Vagina (tissue), 2 donors: ENCODE data around the gene PPP1CA. TPM values are rescaled to one million over a fixed set of nuclear protein-coding genes. Genes with fewer than 3 reads are reported as not detected.

Source experiments
- DNase-seq, 2 donors: peaks; one replicate each; pipeline ENCODE4 v3.0.0-alpha.2; 2017; ENCODE audit errors: extremely low spot score in 2 of 2
- H3K27ac ChIP-seq: fragments of 200-600 bp; sonication (generic); one replicate; pipeline ENCODE4 v1.5.1; 2019
- H3K27me3 ChIP-seq: fragments of 200-600 bp; sonication (generic); one replicate; pipeline ENCODE4 v1.5.1; 2019
- H3K36me3 ChIP-seq, 2 donors: fragments of 200-600 bp; sonication (generic); one replicate each; pipeline ENCODE4 v1.5.1; 2017 to 2019
- H3K4me1 ChIP-seq: fragments of 200-600 bp; sonication (generic); one replicate; pipeline ENCODE4 v1.5.1; 2019
- H3K4me3 ChIP-seq, 2 donors: fragments of 200-600 bp; sonication (generic); 1 replicate in 1 of 2; 2 replicates in 1 of 2; pipeline ENCODE4 v1.5.1; 2016 to 2019
- H3K9me3 ChIP-seq: fragments of 200-600 bp; sonication (generic); one replicate; pipeline ENCODE4 v1.5.1; 2019
- CTCF ChIP-seq, 3 experiments: fragments of 450-650 bp in 2 of 3; fragments of 200-600 bp in 1 of 3; sonication (generic) in 1 of 3; IDR thresholded peaks; one replicate each; pipeline ENCODE4 v1.5.1; 2017 to 2019; ENCODE audit warnings: antibody characterized with exemption in 3 of 3, mild to moderate bottlenecking in 2 of 3, moderate library complexity in 2 of 3
- POLR2A ChIP-seq, 2 donors: fragments of 450-650 bp; IDR thresholded peaks; one replicate each; pipeline ENCODE4 v1.6.1; 2017; ENCODE audit warnings: antibody characterized with exemption in 2 of 2, mild to moderate bottlenecking in 2 of 2, moderate library complexity in 2 of 2
- POLR2AphosphoS5 ChIP-seq, 2 donors: sonication (generic); formaldehyde crosslinking; IDR thresholded peaks; one replicate each; pipeline ENCODE4 v1.9.0; 2017; ENCODE audit warnings: antibody characterized with exemption in 2 of 2, mild to moderate bottlenecking in 2 of 2, low read depth in 1 of 2; ENCODE audit not compliant: insufficient read depth in 1 of 2
- intact Hi-C: fragments of 100-400 bp; cut with DNase I; formaldehyde crosslinking; loops from one replicate; pipeline ENCODE4 v1.15.1; 2023
- total RNA-seq: library from RNA; depleted of rRNA; stranded (reverse); fragments of >200 nt; gene quantifications from one replicate; pipeline ENCODE4 v1.2.3, GENCODE V29; 2016

PPP1CA gene
- total RNA-seq, 1 donor from 2014 or later: 102 TPM

GRCh38 chr11:67396259-67396581 lies 5.4 kb downstream of the PPP1CA start:
- H3K36me3 ChIP-seq: peaks cover 0 to 28% of the 10 kb centered on the region in 2 donors

GRCh38 chr11:67395555-67396258 lies 6.0 kb downstream of the PPP1CA start:
- peaks cover 0 to 28% of the 10 kb centered on the region in 2 donors for H3K36me3 ChIP-seq
- intact Hi-C loops: no loop called here
- no peak overlapping the region for H3K27ac ChIP-seq
- peaks cover 51% of the 10 kb centered on the region for H3K4me1 ChIP-seq
- no peak for DNase-seq
- TF ChIP-seq CTCF (IDR thresholded peaks at IDR 0.05) (no peak), POLR2AphosphoS5 (IDR thresholded peaks at IDR 0.05; ENCODE audit: insufficient read depth in 1 of 2, low read depth in 1 of 2) (no peak), POLR2A (IDR thresholded peaks at IDR 0.05) (no peak)
- H3K9me3 ChIP-seq: no peaks in the 10 kb centered on the region
- no peak overlapping the region for H3K4me3 ChIP-seq
- no peaks in the 10 kb centered on the region for H3K27me3 ChIP-seq

More at GRCh38 chr11:67396259-67396581, 5.4 kb downstream of the PPP1CA start:
- no peaks in the 10 kb centered on the region for H3K27me3 ChIP-seq
- H3K9me3 ChIP-seq: no peaks in the 10 kb centered on the region
- no peak overlapping the region for H3K4me3 ChIP-seq
- intact Hi-C loops: no loop called here
- no peak overlapping the region for H3K27ac ChIP-seq
- H3K4me1 ChIP-seq: peaks cover 51% of the 10 kb centered on the region
- DNase-seq: no peak
- TF ChIP-seq CTCF (IDR thresholded peaks at IDR 0.05) (no peak), POLR2AphosphoS5 (IDR thresholded peaks at IDR 0.05; ENCODE audit: insufficient read depth in 1 of 2, low read depth in 1 of 2) (no peak), POLR2A (IDR thresholded peaks at IDR 0.05) (no peak)

GRCh38 chr11:67393990-67394389 lies 7.7 kb downstream of the PPP1CA start:
- Histone ChIP-seq H3K4me3 (no peak overlapping the region), H3K27me3 (no peaks in the 10 kb centered on the region), H3K36me3 (peaks cover 0 to 20% of the 10 kb centered on the region in 2 donors), H3K9me3 (no peaks in the 10 kb centered on the region), H3K4me1 (peaks cover 36% of the 10 kb centered on the region), H3K27ac (no peak overlapping the region)
- TF ChIP-seq CTCF (IDR thresholded peaks at IDR 0.05): no peak
- TF ChIP-seq POLR2A (IDR thresholded peaks at IDR 0.05): no peak
- no peak for TF ChIP-seq POLR2AphosphoS5 (IDR thresholded peaks at IDR 0.05; ENCODE audit: insufficient read depth in 1 of 2, low read depth in 1 of 2)
- DNase-seq: no peak
- intact Hi-C loops: no loop called here

- peaks cover 0 to 16% of the 10 kb centered on the region in 2 donors for H3K36me3 ChIP-seq
- no peaks in the 10 kb centered on the region for H3K27me3 ChIP-seq
- H3K4me3 ChIP-seq: no peak overlapping the region
- intact Hi-C loops: no loop called here
- no peak for DNase-seq
- H3K4me1 ChIP-seq: peaks cover 34% of the 10 kb centered on the region
- TF ChIP-seq POLR2A (IDR thresholded peaks at IDR 0.05) (no peak), CTCF (IDR thresholded peaks at IDR 0.05) (no peak), POLR2AphosphoS5 (IDR thresholded peaks at IDR 0.05; ENCODE audit: insufficient read depth in 1 of 2, low read depth in 1 of 2) (no peak)
- no peaks in the 10 kb centered on the region for H3K9me3 ChIP-seq
- H3K27ac ChIP-seq: no peak overlapping the region
These were observed 8.2 kb downstream of the PPP1CA start for GRCh38 chr11:67393437-67393836.

- no peak for TF ChIP-seq POLR2A (IDR thresholded peaks at IDR 0.05)
- no peak for TF ChIP-seq POLR2AphosphoS5 (IDR thresholded peaks at IDR 0.05; ENCODE audit: insufficient read depth in 1 of 2, low read depth in 1 of 2)
- no peak for TF ChIP-seq CTCF (IDR thresholded peaks at IDR 0.05)
- H3K27me3 ChIP-seq: no peaks in the 10 kb centered on the region
- intact Hi-C loops: no loop called here
- no peak for DNase-seq
- H3K9me3 ChIP-seq: no peaks in the 10 kb centered on the region
- H3K36me3 ChIP-seq: peaks cover 0 to 4% of the 10 kb centered on the region in 2 donors
- peak overlapping the region; percentile 85 to 93 for H3K4me3 ChIP-seq
- H3K4me1 ChIP-seq: peaks cover 27% of the 10 kb centered on the region
- peak overlapping the region; percentile 80 for H3K27ac ChIP-seq
These were observed 9.4 kb downstream of the PPP1CA start for GRCh38 chr11:67392183-67392715.
